UCSD-AML1 (cell line): ENCODE measurements around the gene IST1.

ENCODE experiments used
- DNase-seq: peaks from one replicate; lab custom pipeline; 2025; ENCODE audit not compliant: unreplicated experiment; lab: John Stamatoyannopoulos, UW

The IST1 gene

GRCh38 chr16:71916397-71916920 lies 21.1 kb downstream of the IST1 start:
- DNase-seq: no peak

DNA sequence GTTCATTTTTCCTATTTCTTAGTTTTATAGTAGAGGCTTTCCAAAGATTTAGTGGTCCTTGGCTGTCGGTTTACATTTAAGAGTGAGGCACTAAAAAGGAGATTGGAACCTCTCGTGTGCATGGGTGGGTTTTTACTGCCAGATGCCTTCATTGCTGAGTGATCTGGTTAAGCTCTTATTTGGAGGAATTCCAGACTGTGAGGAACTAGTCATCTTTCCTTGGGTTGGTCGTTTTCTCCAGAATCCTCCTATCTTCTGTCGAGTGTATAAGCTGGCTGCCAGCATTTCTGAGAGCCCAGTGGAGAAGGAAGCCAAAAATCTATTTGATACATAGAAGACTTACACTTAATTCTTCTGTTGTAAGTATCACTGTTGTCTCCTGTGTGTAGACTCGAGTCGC lies 22.6 kb downstream of the IST1 start:
- no peak for DNase-seq

DNA sequence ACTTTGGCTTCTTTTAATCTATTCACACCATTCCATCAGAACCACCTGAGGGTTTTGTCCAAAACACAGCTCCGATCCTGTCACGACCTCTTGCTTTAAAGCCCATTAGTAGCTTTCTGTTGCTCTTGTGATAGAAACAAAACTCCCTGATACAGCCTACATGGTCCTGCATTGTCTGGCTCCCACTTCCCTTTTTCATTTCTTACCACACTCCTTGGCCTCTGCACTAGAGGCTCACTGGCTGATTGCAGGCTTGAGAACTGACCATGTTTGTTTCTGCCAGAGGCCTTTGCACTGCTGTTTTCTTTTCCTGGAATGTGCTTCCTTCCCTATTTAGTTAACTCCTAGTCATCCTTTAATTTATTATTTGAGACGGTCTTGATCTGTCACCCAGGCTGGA lies 23.7 kb downstream of the IST1 start:
- peak; percentile 17 for DNase-seq

- no peak for DNase-seq
Measured at GRCh38 chr16:71920658-71921057, 25.3 kb downstream of the IST1 start.

DNA sequence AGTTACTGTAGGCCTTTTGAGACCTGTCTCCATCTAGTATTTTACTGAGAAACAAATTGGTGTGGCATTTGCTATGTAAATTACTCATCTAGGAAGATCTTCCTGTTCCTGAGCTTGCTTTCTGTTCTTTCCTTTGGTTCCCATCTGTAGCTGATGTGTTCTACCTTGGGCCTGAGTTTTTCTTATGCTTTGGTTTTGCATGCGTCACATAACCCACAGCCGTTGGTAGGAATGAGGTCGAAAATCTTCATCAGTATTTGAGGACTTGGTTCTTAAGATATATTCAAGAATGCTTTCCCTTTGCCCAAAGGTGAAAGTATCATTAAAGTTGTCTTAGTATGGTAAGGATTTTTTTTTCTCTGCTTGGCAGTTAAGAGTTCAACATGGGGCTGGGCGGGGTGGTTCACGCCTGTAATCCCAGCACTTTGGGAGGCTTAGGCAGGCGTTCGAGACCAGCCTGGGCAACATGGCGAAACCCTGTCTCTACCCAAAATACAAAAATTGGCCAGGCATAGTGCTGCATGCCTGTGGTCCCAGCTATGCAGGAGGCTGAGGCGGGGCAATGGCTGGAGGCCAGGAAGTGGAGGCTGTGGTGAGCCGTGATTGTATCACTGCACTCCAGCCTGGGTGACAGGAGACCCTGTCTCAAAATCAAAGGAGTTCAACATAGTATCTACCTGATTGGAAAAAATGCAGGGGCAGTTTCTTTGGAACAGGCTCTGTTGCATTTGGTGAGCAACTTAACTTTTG lies 28.8 kb downstream of the IST1 start:
- no peak for DNase-seq

DNA sequence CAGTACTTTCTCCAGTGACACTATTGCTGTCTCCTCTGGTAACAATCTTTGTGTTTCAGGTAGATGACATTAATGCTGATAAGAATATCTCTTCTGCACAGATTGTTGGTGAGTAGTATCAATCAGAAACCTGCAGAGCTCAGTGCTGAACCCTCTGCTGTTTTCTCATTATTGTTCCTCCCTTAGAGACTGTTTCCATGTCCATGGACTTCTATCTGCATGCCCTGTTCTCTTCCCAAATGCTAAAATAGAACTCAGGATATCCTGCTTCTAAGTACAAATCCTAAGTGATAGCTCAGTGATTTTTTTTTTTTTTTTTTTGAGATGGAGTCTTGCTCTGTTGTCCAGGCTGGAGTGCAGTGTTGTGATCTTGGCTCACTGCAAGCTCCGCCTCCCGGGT lies 29.4 kb downstream of the IST1 start:
- DNase-seq: no peak

GRCh38 chr16:71927383-71927782 lies 32.1 kb downstream of the IST1 start:
- DNase-seq: no peak

DNA sequence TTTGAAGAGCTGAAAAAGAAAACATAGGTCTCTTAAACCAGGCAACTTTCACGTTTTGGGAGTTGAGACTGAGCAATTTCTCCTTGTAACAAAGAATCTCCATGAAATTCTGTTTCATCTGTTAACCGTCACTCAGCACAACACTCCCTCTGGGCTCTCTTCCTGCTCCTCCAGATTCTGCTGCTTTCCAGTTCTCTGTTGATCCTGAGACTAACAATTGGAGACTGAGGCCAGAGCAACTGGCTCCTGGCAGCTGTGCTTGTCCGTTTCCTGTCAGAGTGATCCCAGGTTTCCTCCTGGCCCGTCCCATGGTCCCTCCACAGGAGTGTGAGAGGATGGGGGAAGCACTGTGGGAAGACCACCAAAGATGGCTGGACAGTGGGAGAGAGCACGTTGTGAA lies 32.5 kb downstream of the IST1 start:
- DNase-seq: no peak

- DNase-seq: no peak
Measured at GRCh38 chr16:71929048-71929447, 33.7 kb downstream of the IST1 start.

DNA sequence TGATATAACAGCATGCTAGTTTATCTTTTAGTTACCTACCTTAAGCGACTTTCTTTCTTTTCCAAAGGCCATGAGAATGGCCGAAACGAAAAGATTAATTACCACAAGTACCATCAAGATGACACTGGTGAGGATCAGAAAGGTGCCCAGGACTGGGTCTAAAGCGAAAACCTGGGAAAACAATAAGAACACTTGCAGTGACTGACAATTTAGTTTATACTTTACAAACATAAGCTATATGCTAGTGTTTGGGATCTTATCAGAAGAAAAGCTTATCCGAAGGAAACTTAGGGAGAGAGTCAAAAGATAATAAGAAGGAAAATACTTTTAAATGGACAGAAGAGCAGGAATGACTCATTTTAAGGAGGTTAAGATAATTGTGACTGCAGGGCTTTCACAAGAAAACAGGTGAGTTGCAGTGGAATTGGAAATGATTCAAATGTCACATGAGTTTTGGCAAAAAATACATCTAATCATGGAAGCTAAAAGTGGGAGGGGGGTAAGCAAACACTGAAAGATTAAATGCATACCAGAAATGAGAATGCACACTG lies 34.8 kb downstream of the IST1 start:
- no peak for DNase-seq

- no peak for DNase-seq
Measured at GRCh38 chr16:71931001-71931400, 35.7 kb downstream of the IST1 start.

DNA sequence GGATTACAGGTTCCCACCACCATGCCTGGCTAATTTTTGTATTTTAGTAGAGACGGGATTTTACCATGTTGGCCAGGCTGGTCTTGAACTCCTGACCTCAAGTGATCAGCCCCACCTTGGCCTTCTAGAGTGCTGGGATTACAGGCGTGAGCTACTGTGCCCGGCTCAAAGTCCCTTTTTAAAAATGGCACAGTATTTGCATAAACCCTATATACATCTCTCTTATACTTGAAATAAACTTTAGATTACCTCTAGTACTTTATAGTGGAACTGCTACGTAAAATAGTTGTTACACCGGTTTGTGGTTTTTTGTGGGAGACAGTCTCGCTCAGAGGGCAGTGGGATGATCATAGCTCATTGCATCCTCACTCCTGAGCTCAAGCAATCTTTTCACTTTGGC lies 36.3 kb downstream of the IST1 start:
- DNase-seq: no peak

DNA sequence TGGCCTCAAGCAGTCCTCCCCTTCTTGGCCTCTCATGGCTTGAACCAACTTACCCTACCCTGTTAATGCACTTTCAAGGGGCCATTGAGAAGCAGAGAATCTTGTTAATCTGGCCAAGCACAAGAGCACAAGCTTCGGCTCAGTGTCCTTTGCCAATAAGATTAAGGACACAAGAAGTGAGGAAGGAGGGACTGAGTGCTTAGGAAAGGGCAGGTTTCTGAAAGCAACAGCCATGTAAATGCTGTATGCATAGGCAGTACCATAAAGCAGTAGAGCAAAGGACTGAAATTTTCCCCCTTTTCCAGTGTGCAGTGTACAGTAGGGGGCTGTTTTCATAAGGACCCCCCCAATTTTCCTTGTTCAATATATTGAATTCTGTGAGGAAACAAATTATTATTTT lies 37.7 kb downstream of the IST1 start:
- DNase-seq: no peak

DNA sequence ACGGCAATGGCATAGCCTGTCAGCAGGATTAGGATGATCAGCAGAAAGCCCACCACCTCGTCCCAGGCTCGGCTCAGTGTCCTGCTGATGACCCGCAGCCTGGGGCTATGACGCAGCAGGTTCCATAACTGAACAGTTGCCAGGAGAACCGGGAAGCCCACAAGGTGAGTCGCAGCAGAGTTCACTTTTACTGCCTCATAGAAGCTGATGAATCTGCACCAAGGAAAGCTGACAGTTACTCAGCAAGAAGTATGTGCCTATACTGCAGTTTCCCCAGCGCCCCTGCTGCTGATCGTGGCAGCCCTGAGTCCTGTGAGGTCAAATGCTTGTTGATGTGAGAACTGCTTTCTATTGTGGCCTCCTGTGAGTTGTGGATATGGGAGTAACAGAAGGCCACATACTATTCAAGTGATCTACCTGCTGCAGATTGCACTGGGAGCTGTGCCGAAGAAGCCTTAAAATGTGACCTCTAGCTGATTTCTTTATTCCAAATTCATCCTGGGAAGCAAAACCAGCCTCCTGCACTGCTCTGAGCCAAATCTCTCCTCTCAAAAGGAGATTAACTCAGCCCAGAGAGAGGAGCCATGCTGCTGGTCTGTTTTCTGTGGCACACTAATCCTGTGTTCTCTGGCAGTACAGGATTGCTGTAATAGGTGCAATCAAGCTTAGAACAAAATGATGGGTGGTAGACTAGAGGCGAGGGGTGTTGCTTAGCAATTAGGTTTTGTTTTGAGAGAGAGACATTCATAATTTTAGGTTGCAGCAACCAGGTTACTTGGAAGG lies 38.8 kb downstream of the IST1 start:
- DNase-seq: no peak

- DNase-seq: no peak
Measured at GRCh38 chr16:71937868-71938510, 42.7 kb downstream of the IST1 start.

DNA sequence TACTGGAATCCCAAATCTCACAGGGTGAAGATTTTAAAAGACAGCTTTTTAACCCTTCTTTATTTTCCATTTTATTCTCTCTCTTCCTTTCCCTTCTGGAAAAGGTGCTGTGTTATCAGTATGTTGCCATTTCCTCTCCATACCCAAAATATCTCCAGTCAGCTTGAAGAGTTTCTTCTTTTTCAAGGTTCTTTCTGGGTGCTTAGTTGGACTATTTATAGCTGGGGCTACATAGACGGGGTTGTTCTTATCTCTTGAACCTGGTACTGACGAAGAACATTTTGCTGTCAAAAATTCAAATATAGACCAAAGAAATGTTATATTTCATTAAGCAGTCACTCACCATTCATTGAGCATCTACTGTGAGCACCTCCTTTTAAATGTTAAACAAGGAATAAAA lies 48.6 kb downstream of the IST1 start:
- no peak for DNase-seq

DNA sequence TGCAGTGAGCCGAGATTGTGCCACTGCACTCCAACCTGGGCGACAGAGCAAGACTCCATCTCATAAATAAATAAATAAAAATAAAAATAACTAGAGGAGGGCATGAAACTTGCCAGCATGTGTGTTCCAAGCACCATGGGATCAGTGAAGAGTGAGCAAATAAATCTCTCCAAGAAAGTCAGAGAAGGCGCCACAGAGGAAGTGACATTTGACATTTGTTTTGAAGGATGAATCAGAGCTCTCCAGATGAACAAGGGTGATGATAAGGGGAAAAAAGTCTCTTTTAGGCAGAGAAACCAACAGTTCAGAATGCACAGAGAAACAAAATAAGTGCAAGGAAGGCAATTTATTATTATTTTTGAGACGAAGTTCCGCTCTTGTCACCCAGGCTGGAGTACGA lies 50.3 kb downstream of the IST1 start:
- no peak for DNase-seq

- no peak for DNase-seq
Measured at GRCh38 chr16:71952825-71953224, 57.5 kb downstream of the IST1 start.

GRCh38 chr16:71954180-71954579 lies 58.8 kb downstream of the IST1 start:
- no peak for DNase-seq

- DNase-seq: no peak
Measured at GRCh38 chr16:71954699-71955195, 59.4 kb downstream of the IST1 start.

GRCh38 chr16:71956486-71956885 lies 61.2 kb downstream of the IST1 start:
- no peak for DNase-seq
